Measurements from ENCODE around the gene AXIN2. TPM values are rescaled to one million over a fixed set of nuclear protein-coding genes. Genes with fewer than 3 reads are reported as not detected.
A peak's percentile ranks its signal among the peaks of the same experiment; 100 is the strongest.

Gene AXIN2
- polyA plus RNA-seq, 3 donors, result 0.10 TPM; not detected in 2

DNA sequence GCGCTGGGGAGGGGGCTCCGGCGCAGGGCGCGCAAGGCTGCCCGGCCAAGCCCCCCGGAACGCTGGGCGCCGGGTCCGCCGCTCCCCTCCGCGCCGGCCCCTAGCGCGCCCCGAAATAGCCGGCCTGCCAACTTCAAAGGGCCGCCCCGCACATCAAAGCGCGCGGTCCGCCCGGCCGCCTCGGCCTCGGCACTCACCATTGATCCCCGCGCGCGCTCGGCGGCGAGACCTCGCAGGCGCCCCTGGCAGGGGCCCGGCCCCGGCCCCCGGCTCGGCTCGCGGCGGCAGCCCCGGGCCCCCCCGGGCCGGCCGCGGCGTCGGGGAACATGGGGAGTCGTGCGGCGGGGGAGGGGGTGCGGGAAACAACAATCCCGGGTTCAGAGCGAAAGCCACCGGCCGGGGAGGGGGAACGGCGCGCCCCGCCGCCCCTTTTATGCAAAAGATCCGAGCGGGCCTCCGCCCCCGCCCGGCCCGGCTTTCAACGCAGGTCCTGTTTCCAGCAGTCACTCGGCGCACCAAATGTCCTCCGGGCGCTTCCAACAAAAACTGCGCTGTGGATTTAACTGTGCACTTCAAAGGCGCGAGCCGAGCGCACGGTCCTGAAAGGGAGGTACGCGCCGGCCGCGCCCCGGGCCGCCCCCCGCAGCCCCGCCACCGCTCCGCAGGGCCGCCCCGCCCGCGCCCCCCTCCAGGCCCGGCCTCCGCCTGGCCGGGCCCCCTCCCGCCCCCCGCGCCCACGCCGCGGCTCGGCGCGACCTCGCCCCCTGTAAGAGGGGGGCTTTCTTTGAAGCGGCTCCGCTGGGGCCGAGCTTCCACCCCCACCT, 608 bp downstream of the AXIN2 start:
- peak overlapping the region; percentile 71 to 84 for H3K4me3 Mint-ChIP-seq
- Histone ChIP-seq H3K27me3 (ENCODE audit: control insufficient read depth in 2 of 2, insufficient read depth in 2 of 2, low read length in 2 of 2) (peaks cover 43 to 65% of the 10 kb centered on the region in 2 donors), H3K4me3 (replicated peaks in 1 of 3; ENCODE audit: low read depth in 2 of 3, low read length in 3 of 3) (peak overlapping the region; percentile 43 to 74 (median 47)), H3K9ac (ENCODE audit: insufficient read depth, low read length, poor library complexity, severe bottlenecking) (no peak overlapping the region), H4K20me1 (ENCODE audit: insufficient read depth, low read length) (no peaks in the 10 kb centered on the region), H3K9me3 (replicated peaks in 1 of 2; ENCODE audit: control insufficient read depth in 1 of 2, insufficient read depth in 1 of 2, low read length in 2 of 2) (peaks cover 0 to 18% of the 10 kb centered on the region in 2 donors), H3K4me2 (replicated peaks; ENCODE audit: extremely low read depth, low read length, poor library complexity, severe bottlenecking) (peak overlapping the region; percentile 80), H3K36me3 (replicated peaks in 1 of 2; ENCODE audit: control insufficient read depth in 1 of 2, insufficient read depth in 2 of 2, low read length in 2 of 2) (no peaks in the 10 kb centered on the region), H3K27ac (ENCODE audit: low read depth in 1 of 2, low read length in 2 of 2) (no peak overlapping the region), H3K4me1 (ENCODE audit: control insufficient read depth in 1 of 2, insufficient read depth in 2 of 2, low read length in 2 of 2) (peaks cover 6 to 18% of the 10 kb centered on the region in 2 donors), H3K79me2 (ENCODE audit: insufficient read depth, low read length) (no peaks in the 10 kb centered on the region), H2AFZ (ENCODE audit: insufficient read depth, low read depth, low read length, poor library complexity, severe bottlenecking) (peak overlapping the region; percentile 67)
- peaks cover 19 to 42% (median 33%) of the 10 kb centered on the region in 3 donors for H3K27me3 Mint-ChIP-seq (ENCODE audit: low read depth in 3 of 3)
- H3K9me3 Mint-ChIP-seq, result peaks cover 3 to 14% (median 9%) of the 10 kb centered on the region in 7 donors
- intact Hi-C loops (cut with micrococcal nuclease), result no loop called here
- no peak overlapping the region for H3K27ac Mint-ChIP-seq
- TF ChIP-seq, protein P1, sequence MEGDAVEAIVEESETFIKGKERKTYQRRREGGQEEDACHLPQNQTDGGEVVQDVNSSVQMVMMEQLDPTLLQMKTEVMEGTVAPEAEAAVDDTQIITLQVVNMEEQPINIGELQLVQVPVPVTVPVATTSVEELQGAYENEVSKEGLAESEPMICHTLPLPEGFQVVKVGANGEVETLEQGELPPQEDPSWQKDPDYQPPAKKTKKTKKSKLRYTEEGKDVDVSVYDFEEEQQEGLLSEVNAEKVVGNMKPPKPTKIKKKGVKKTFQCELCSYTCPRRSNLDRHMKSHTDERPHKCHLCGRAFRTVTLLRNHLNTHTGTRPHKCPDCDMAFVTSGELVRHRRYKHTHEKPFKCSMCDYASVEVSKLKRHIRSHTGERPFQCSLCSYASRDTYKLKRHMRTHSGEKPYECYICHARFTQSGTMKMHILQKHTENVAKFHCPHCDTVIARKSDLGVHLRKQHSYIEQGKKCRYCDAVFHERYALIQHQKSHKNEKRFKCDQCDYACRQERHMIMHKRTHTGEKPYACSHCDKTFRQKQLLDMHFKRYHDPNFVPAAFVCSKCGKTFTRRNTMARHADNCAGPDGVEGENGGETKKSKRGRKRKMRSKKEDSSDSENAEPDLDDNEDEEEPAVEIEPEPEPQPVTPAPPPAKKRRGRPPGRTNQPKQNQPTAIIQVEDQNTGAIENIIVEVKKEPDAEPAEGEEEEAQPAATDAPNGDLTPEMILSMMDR (IDR thresholded peaks at IDR 0.05), result no peak
- H3K36me3 Mint-ChIP-seq, result peaks cover 0 to 5% of the 10 kb centered on the region in 2 donors
- DNase-seq, result no peak
- H3K4me1 Mint-ChIP-seq, result peaks cover 9% of the 10 kb centered on the region
- under 1% methylated on average over 90 of the region's 113 CpGs for WGBS (ENCODE audit: insufficient coverage)

DNA sequence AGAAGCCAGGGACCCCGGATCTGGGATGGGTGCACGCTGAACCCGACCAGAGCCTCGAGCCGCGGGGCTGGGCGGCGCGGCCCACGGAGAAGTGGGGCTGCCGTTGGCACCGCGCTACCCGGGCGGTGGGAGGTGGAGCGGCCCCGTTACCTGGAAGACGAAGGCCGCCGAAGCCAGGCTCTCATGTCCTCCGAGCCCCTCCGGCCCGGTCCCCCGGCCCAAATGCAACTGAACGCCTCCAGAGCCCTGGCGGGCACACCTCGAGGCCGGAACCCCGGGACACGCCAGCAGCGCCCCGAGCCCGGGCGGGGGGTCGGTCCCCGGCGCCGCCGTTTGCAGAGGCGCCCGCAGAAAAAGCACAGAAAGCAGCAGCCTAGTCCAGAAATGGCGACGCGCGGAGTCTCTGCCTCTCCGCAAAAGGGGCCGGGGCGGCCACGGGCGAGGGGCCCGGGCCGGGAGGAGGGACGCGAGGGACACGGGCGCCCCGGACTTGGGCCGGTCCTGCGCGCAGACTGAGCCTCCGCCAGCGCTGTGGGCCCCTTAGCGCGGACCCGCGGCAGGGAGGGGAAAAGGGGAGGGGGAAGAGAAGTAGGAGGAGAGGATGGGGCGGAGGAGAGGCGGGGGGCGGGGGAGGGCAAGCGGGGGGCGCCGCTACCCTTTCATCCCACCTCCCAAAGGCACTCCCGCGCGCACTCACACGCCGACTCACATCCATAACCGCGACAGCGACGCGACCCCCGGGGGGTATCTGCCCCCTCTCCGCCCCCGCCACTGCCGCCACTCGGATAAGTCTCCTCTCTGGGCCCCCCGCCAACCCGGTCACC, 1.4 kb downstream of the AXIN2 start:
- Histone ChIP-seq H3K79me2 (ENCODE audit: insufficient read depth, low read length) (no peaks in the 10 kb centered on the region), H3K4me2 (replicated peaks; ENCODE audit: extremely low read depth, low read length, poor library complexity, severe bottlenecking) (peak overlapping the region; percentile 80), H3K27me3 (ENCODE audit: control insufficient read depth in 2 of 2, insufficient read depth in 2 of 2, low read length in 2 of 2) (peaks cover 43 to 61% of the 10 kb centered on the region in 2 donors), H3K9me3 (replicated peaks in 1 of 2; ENCODE audit: control insufficient read depth in 1 of 2, insufficient read depth in 1 of 2, low read length in 2 of 2) (peaks cover 0 to 18% of the 10 kb centered on the region in 2 donors), H3K4me3 (replicated peaks in 1 of 3; ENCODE audit: low read depth in 2 of 3, low read length in 3 of 3) (peak overlapping the region in 1 of 3 experiments; percentile 74), H4K20me1 (ENCODE audit: insufficient read depth, low read length) (no peaks in the 10 kb centered on the region), H3K36me3 (replicated peaks in 1 of 2; ENCODE audit: control insufficient read depth in 1 of 2, insufficient read depth in 2 of 2, low read length in 2 of 2) (no peaks in the 10 kb centered on the region), H3K27ac (ENCODE audit: low read depth in 1 of 2, low read length in 2 of 2) (no peak overlapping the region), H3K4me1 (ENCODE audit: control insufficient read depth in 1 of 2, insufficient read depth in 2 of 2, low read length in 2 of 2) (peaks cover 6 to 18% of the 10 kb centered on the region in 2 donors), H2AFZ (ENCODE audit: insufficient read depth, low read depth, low read length, poor library complexity, severe bottlenecking) (peak overlapping the region; percentile 61), H3K9ac (ENCODE audit: insufficient read depth, low read length, poor library complexity, severe bottlenecking) (no peak overlapping the region)
- peaks cover 18 to 36% (median 31%) of the 10 kb centered on the region in 3 donors for H3K27me3 Mint-ChIP-seq (ENCODE audit: low read depth in 3 of 3)
- peaks cover 9% of the 10 kb centered on the region for H3K4me1 Mint-ChIP-seq
- intact Hi-C loops (cut with micrococcal nuclease), result no loop called here
- peaks cover 0 to 5% of the 10 kb centered on the region in 2 donors for H3K36me3 Mint-ChIP-seq
- H3K9me3 Mint-ChIP-seq, result peaks cover 3 to 14% (median 9%) of the 10 kb centered on the region in 7 donors
- no peak for DNase-seq
- TF ChIP-seq, protein P1 (IDR thresholded peaks at IDR 0.05), result no peak
- H3K27ac Mint-ChIP-seq, result no peak overlapping the region
- peak overlapping the region; percentile 59 to 86 for H3K4me3 Mint-ChIP-seq
- WGBS (ENCODE audit: insufficient coverage), result under 1% methylated on average over 58 of the region's 89 CpGs
